HG03064 (cell line): ENCODE results near the gene HAVCR2.
A peak's percentile ranks its signal among the peaks of the same experiment; 100 is the strongest.

ENCODE experiments used
- ATAC-seq: cut with Tn5 transposase; IDR thresholded peaks from one replicate; pipeline ENCODE4 v1.9.1; 2021; ENCODE audit warnings: low read depth; ENCODE audit not compliant: unreplicated experiment

HAVCR2 gene

GRCh38 chr5:157108976-157109375 lies at the start of gene HAVCR2:
Gene HAVCR2 (minus strand): TSS chr5:157109044. CDS start chr5:157108983, 61 bp downstream.
- peak; percentile 84 for ATAC-seq

DNA sequence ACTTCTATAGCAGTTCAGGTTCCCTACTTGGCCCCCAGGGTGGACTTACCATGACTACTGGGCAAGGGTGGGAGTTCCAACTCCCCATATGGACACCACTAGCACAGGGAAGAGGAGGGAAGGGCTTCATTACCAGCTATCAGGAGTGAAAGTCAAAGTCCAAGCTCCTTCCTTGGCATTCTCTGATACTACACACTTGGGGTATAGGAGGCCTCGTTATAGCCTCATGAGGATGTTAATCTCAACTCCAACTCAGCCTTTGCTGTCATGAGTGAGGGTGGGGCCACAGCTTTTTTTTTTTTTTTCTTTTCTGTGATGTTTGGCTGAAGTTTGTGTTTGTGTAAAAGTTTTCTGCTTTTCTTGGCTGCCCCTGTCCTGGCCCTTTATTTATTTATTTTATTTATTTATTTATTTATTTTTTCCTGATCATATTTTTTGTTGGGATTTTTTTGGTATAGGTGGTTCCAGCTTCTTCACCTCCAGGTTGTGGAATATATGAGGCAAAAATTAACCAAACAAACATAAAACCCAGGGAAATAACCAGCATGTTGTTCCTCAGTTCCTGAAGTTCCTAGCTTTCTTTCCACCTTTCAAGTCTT lies 48.5 kb upstream of the HAVCR2 start:
- ATAC-seq = no peak

DNA sequence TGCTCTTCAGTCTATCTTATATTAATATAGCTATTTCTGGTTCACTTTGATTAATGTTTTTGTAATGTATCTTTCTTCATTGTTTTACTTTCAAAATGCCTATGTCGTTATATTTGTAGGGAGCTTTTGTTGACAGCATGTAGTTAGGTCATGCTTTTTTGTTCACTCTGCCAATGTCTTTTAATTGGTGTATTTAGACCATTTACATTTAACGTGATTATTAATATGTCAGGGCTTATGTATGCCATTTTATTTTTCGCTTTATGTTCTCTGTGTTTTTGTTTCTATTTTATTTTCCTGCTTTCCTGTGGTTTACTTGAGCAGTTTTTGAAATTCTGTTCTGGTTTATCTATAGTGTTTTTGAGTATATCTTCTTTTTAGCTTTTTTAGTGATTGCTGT lies 46.5 kb upstream of the HAVCR2 start:
- ATAC-seq = no peak

DNA sequence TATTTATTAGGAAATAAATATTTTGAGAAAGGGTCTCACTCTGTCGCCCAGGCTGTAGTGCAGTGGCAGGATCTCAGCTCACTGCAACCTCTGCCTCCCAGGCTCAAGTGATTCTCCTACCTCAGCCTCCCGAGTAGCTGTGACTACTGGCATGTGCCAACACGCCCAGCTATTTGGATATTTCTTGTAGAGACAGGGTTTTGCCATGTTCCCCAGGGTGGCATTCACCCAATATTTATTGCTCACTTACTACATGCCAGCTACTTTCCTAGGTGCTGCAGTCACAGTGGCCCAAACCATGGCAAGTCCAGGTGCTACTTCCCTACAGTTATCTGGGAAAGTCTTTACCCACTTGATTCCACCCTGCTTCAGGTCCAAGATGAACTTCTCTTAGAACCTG lies 42.2 kb upstream of the HAVCR2 start:
- ATAC-seq = no peak

DNA sequence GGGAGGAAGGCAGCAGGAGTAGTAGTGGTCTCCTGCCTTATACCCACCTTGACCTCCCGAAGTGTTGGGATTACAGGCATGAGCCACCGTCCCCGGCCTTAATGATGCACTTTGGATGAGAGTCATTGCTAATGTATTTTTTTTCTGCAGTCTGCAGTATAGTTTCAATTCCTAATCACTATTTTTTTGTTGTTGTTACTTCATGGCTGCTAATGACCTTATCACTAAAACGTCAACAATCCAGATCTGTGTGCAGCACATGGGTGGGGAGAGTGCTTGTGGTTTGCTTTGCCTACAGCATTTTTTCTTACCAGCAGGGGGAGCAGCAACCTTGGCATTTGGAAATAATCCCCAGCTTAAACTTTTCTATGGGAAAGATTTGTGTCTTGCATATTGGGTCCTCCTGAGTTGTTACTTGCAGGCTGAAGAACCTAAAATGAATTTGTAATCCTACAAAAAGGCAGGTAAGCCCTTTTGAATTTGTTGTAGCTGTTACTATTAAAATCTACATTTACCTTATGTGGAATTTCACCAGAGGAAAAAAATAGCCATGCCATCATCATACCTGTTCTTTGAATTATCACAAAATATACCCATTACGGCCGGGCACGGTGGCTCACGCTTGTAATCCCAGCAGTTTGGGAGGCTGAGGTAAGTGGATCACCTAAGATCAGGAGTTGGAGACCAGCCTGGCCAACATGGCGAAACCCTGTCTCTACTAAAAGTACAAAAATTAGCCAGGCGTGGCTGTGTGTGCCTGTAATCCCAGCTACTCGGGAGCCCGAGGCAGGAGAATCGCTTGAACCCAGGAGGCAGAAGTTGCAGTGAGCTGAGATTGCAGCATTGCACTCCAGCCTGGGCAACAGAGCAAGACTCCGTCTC lies 40.1 kb upstream of the HAVCR2 start:
- peak; percentile 66 for ATAC-seq

DNA sequence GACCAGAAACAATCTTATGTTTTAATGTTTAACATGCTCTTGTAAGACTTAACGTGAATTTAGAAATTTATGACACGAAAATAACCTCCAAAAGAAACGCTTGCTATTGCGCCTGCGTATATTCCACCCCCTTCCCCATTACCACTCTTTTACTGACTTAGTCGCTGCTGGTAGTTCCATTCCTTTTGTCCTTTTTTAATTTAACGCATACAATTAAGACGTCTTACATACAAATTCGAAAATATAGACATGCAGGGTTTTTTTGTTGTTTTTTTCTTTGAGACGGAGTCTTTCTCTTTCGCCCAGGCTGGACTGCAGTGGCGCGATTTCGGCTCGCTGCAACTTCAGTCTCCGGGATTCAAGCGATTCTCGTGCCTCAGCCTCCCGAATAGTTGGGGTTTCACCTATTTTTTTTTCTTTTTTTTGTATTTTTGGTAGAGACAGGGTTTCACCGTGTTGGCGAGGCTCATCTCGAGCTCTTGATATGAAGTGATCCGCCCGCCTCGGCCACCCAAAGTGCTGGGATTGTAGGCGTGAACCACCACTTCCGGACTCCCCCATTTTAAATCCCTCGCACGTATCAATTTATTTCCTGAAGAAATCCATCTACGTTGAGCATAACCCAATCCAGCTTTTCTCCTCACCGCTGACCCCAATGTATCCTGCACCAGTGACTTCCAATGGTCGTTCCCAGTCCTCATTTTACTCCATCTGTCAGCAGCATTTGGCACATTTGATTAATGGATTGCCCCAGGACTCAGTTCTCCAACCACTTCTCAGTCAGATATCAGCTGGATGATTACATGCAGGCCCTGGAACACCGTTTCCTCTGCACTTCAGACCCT lies 34.5 kb upstream of the HAVCR2 start:
- peak; percentile 48 for ATAC-seq

DNA sequence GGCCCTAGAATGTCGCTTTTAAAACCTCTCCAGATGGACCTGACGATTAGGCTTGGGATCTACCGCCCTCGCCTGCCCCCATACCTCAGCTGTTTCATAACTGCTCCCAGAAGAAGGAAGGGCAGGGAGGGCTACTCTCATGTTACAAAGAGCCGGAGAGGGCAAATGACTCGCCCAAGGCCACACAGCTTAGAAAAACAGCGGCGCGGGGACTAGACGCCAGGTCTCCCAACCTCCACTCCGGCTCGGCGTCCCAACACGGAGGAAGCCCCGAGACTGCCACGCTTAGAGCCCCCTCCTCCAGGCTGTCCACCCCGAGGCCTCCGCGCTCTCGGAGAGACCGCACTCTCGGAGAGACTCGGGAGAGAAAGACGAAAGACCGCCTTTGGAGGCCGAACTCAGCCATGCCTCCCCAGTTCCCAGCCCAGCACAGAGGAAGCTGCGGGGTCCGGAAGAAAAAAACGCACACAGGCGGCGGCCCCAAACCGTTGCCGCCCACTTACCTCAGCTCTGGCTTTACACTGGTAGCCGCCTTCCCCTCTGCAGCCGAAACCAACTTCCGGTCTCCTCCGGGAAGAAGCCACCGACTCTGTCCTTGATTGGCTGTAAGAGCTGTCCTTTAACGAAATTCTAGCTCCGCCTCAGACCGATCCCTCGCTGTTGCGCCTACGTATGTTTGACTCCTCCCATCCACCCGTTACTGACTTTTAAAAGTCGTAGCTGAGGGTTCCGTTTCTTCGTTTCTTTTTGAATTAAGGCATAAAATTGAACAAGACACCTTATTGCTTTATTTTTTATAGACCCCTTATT lies 33.7 kb upstream of the HAVCR2 start, which contains the start of gene MED7:
Gene MED7 (minus strand): TSS at position 549 of the 810 bp plus-strand sequence. CDS start 3,434 bp downstream, outside the sequence.
- ATAC-seq = peak; percentile 100

DNA sequence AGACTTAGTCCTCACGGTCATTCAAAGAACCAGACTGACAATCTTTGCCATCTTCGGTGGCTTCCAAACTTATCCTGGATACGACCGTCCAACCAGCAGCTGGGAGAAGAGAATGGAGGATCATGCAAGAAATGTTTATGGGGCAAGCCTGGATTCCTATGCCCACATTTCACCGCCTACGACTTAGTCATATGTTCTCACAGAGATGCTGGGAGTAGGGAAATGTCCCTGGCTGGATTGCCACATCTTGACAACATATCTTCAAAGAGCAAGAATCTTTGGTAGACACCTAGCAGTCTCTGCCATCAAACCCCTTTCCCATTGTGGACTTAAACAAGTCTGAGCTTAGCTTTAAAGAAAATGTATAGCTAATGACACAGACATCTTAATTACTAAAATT lies 28.8 kb upstream of the HAVCR2 start:
- no peak for ATAC-seq

DNA sequence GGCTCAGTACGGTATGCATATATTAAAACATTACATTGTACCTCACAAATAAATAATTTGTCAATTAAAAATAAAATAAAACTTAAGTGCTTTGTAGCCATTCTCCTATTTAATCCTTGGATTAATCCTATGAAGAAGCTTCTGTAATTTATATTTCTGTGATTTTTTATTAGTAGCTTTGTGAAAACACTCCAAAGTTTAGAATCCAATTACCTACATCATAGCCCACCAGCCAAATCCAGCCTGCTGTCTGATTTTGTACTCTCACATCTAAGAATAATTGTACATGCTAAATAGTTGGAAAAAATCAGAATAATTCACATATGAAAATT lies 23.4 kb upstream of the HAVCR2 start:
- ATAC-seq = no peak

DNA sequence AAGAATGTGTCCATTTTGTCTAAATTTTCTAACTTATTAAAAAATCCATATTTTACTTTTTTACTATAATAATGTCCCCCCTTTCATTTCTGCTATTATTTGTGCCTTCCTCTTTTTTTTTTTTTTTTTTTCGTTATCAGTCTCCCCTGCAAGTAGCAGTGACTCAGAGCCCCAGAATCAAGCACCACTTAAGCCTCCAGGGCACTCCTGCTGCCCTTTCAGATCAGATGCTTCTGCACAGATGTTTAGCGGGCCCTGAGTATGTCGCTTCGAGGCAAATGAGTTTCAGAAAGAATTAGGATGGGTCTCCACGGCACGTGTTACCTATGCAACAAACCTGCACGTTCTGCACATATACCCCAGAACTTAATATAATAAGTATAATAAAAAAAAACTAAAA lies 22.1 kb upstream of the HAVCR2 start:
- no peak for ATAC-seq

GRCh38 chr5:157121709-157122108 lies 12.9 kb upstream of the HAVCR2 start:
- ATAC-seq = no peak

DNA sequence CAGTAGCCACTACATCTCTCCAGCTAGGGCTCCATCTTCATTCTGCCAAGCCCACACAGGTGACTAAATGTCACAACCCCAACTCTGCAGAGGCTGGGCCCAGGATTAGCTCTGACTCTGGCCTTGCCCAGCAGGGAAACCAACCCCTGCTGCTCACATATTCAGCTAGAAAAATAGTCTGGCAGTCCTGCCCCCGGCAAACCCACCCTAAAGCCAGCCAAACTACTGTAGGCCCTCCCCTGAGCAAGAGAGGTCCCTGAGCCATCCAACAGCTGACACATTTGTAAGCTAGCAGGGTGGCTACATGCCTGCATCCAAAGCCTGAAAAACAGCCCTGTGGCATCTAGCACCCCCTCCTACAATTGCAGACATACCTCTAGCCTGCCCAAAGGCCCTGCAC lies 11.3 kb upstream of the HAVCR2 start:
- no peak for ATAC-seq

DNA sequence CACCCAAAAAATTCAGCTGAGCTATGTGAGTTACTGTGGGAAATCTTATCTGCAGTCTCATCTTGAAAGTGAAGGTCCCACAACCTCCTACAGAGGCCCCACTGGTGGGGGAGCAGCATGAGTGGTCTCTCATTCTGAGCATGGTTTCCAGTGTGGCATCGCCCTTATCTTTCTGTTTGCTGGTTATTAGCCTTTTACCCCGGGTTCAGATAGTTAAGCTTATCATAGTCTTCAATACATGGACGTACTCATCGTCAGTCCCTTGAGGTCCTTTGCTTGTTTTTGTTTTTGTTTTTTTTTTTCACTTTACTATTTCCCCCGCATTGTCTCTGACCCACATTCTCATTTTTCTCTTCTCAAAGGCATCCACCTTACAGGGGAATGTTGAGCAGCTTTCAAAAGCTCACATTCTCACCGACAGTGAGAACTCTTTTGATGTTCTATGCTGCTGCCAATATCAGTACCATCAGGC lies 7.7 kb upstream of the HAVCR2 start:
- ATAC-seq = peak; percentile 73

GRCh38 chr5:157115502-157115901 lies 6.7 kb upstream of the HAVCR2 start:
- ATAC-seq = no peak

DNA sequence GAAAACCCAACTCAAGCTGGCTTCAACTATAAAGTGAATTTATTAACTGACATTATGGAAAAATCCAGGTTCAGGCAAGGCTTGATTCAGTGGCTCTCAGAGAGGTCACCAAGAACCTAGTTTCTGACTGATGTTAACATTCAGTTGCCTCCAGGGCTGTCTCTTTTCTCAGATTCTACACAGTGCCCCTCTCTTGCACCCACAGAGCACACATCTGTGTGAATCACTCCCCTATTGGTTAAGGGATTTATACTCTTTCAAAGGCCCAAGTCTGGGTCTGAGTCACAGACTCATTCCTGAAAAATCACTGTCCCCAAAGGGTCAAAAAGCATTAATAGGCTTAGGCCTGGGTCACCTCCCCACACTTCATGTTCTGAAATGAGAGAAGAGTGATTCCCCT lies 6.2 kb upstream of the HAVCR2 start:
- ATAC-seq = no peak

GRCh38 chr5:157113002-157113401 lies 4.2 kb upstream of the HAVCR2 start:
- ATAC-seq = no peak

DNA sequence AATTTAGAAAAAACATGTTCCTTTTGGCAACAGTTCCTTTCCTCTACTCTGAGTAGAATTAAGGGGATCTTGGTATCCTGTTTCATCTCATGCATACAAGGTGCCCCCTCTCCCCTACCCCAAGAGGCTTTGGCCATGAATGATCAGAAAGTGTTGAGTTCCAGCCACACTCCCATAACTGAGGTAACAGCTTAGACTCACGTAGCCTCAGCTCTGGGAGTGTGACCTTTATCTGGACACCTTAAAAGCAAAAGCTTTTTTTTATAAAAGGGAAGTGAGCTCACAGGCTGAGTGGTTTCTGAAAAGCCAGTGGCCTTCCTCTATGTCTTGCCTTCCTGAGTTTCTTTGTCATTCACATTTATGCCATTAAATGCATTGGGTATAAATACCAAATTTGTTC lies 900 bp upstream of the HAVCR2 start:
- ATAC-seq = peak; percentile 72

GRCh38 chr5:157107508-157107907 lies 1.3 kb downstream of the HAVCR2 start:
- ATAC-seq = no peak

GRCh38 chr5:157106630-157107461 lies 2.0 kb downstream of the HAVCR2 start:
- ATAC-seq = no peak
